ENCODE results near the gene KIFC3. TPM values are rescaled to one million over a fixed set of nuclear protein-coding genes. Genes with fewer than 3 reads are reported as not detected.

The KIFC3 gene
- total and polyA plus RNA-seq, 2 of the 13 experiments (the other 11 are each of a cell fraction or from before 2014, with no cell fraction given): 42.1 to 45.3 TPM

GRCh38 chr16:57803134-57803990, 1.1 kb upstream of the KIFC3 start (continued):
- TF ChIP-seq TAF15 (IDR thresholded peaks at IDR 0.05; ENCODE audit: low read depth, low read length, poor library complexity, severe bottlenecking) (peak; percentile 8), ZNF556 (CRISPR knock-in tag; IDR thresholded peaks at IDR 0.05; ENCODE audit: borderline replicate concordance) (0 out of 2 replicates have a peak, but pooled peaks have one; percentile 66), ZNF841 (CRISPR knock-in tag; IDR thresholded peaks at IDR 0.05; ENCODE audit: borderline replicate concordance) (0 out of 2 replicates have a peak, but pooled peaks have one; percentile 5), ZNF432 (CRISPR knock-in tag; IDR thresholded peaks at IDR 0.05; ENCODE audit: borderline replicate concordance) (no peak), HOXA9 (CRISPR knock-in tag; IDR thresholded peaks at IDR 0.05; ENCODE audit: borderline replicate concordance) (no peak), FOXK1 (CRISPR knock-in tag; IDR thresholded peaks at IDR 0.05; ENCODE audit: borderline replicate concordance, low read depth) (peak; percentile 3; the same call in 1 of the 2 replicates), TSC22D2 (CRISPR knock-in tag; IDR thresholded peaks at IDR 0.05; ENCODE audit: borderline replicate concordance) (0 out of 2 replicates have a peak, but pooled peaks have one; percentile 2), THAP11 (CRISPR knock-in tag; IDR thresholded peaks at IDR 0.05) (0 out of 2 replicates have a peak, but pooled peaks have one; percentile 3), ZNF446 (CRISPR knock-in tag; IDR thresholded peaks at IDR 0.05) (peak; percentile 51; the same call in 1 of the 2 replicates), ESRRA (CRISPR knock-in tag; IDR thresholded peaks at IDR 0.05; ENCODE audit: low read depth) (0 out of 2 replicates have a peak, but pooled peaks have one; percentile 34), IRF2 (CRISPR knock-in tag; IDR thresholded peaks at IDR 0.05) (peak; percentile 7; the same call in 1 of the 2 replicates), ZNF367 (CRISPR knock-in tag; IDR thresholded peaks at IDR 0.05; ENCODE audit: borderline replicate concordance) (no peak), NCOA1 (CRISPR knock-in tag; IDR thresholded peaks at IDR 0.05) (peak; percentile 90; the same call in 1 of the 2 replicates), ZNF331 (CRISPR knock-in tag; IDR thresholded peaks at IDR 0.05) (peak; percentile 54), ZNF343 (CRISPR knock-in tag; IDR thresholded peaks at IDR 0.05) (0 out of 2 replicates have a peak, but pooled peaks have one; percentile 60), ZNF513 (CRISPR knock-in tag; conservative IDR thresholded peaks at IDR 0.05) (no peak), TCF7 (IDR thresholded peaks at IDR 0.05; ENCODE audit: low read depth) (no peak), NR2C2 (CRISPR knock-in tag; IDR thresholded peaks at IDR 0.05; ENCODE audit: borderline replicate concordance) (0 out of 2 replicates have a peak, but pooled peaks have one; percentile 35), ISX (CRISPR knock-in tag; conservative IDR thresholded peaks at IDR 0.05) (0 out of 2 replicates have a peak, but pooled peaks have one; percentile 8), HMGXB4 (CRISPR knock-in tag; IDR thresholded peaks at IDR 0.05; ENCODE audit: borderline replicate concordance in 1 of 2, low read depth in 1 of 2) (peak in 1 of 2 experiments; percentile 63; a peak in 1 of 4 replicates), ZFP37 (CRISPR knock-in tag; IDR thresholded peaks at IDR 0.05; ENCODE audit: borderline replicate concordance) (no peak), ZNF281 (CRISPR knock-in tag; IDR thresholded peaks at IDR 0.05; ENCODE audit: borderline replicate concordance) (peak; percentile 2; the same call in 1 of the 2 replicates)

All from HepG2 (cell line).